CD4-positive, alpha-beta T cell (primary cell): ENCODE measurements around the gene MC3R. TPM values are rescaled to one million over a fixed set of nuclear protein-coding genes. Genes with fewer than 3 reads are reported as not detected.
"Not testable (repeated sequence)": the region's sequence is repeated elsewhere in the genome, so short reads cannot be mapped to it uniquely, and the experiment has no call there.

Experiments used
- ATAC-seq: fragments of 200-7000 bp; cut with Tn5 transposase; one replicate; pipeline ENCODE4 v1.10.0; 2022; ENCODE audit warnings: mild to moderate bottlenecking; ENCODE audit not compliant: poor library complexity
- CTCF ChIA-PET: fragments of 350-600 bp; sonication (Branson Sonifier 250); formaldehyde crosslinking; loops from one replicate; lab custom pipeline; 2021; ENCODE audit warnings: antibody characterized with exemption, inconsistent platforms; lab: Charles Lee
- POLR2A ChIA-PET: fragments of 350-600 bp; sonication (Branson Sonifier 250); formaldehyde crosslinking; loops from one replicate; lab custom pipeline; 2021; ENCODE audit warnings: antibody characterized with exemption, inconsistent platforms; lab: Charles Lee
- DNase-seq, 14 experiments: peaks; one replicate each; pipeline ENCODE4 v3.0.0-alpha.2; 2013 to 2020; ENCODE audit warnings: mixed read lengths in 2 of 14
- H3K27ac ChIP-seq, 2 donors: one replicate each; pipeline versions ENCODE4 v1.5.1 to v1.7.0; 2013; ENCODE audit warnings: low read length in 2 of 2, low read depth in 1 of 2, mild to moderate bottlenecking in 1 of 2
- H3K27me3 ChIP-seq, 2 experiments: 1 replicate in 1 of 2; 2 replicates in 1 of 2; pipeline versions ENCODE4 v1.6.1 to v1.7.0; 2013; ENCODE audit warnings: low read length in 2 of 2, control low read depth in 1 of 2, mild to moderate bottlenecking in 1 of 2, moderate library complexity in 1 of 2; ENCODE audit not compliant: insufficient read depth in 2 of 2, control insufficient read depth in 1 of 2
- H3K36me3 ChIP-seq: one replicate; pipeline ENCODE4 v1.6.1; 2013; ENCODE audit warnings: low read length, control low read depth; ENCODE audit not compliant: insufficient read depth
- H3K4me1 ChIP-seq: one replicate; pipeline ENCODE4 v1.6.1; 2013; ENCODE audit warnings: low read length, control low read depth; ENCODE audit not compliant: insufficient read depth
- H3K4me3 ChIP-seq: one replicate; pipeline ENCODE4 v1.5.1; 2013; ENCODE audit warnings: mild to moderate bottlenecking, low read length, moderate library complexity
- H3K9me3 ChIP-seq, 2 experiments: 1 replicate in 1 of 2; 2 replicates in 1 of 2; pipeline versions ENCODE4 v1.6.1 to v1.7.0; 2013; ENCODE audit warnings: low read length in 2 of 2, mild to moderate bottlenecking in 2 of 2, control low read depth in 1 of 2, moderate library complexity in 1 of 2; ENCODE audit not compliant: control insufficient read depth in 1 of 2, insufficient read depth in 1 of 2
- H3K27ac Mint-ChIP-seq: one replicate; pipeline ENCODE4 v1.8.0; 2020; ENCODE audit warnings: mixed read lengths
- H3K27me3 Mint-ChIP-seq: one replicate; pipeline ENCODE4 v1.8.0; 2021; ENCODE audit warnings: mixed read lengths
- H3K36me3 Mint-ChIP-seq: one replicate; pipeline ENCODE4 v1.8.0; 2021; ENCODE audit warnings: low read depth, mixed read lengths
- H3K4me1 Mint-ChIP-seq: one replicate; pipeline ENCODE4 v1.8.0; 2021; ENCODE audit warnings: low read depth, mixed read lengths
- H3K4me3 Mint-ChIP-seq: one replicate; pipeline ENCODE4 v1.8.0; 2020; ENCODE audit warnings: mild to moderate bottlenecking, mixed read lengths
- H3K9me3 Mint-ChIP-seq: one replicate; pipeline ENCODE4 v1.8.0; 2020; ENCODE audit warnings: mixed read lengths
- intact Hi-C, 2 experiments: fragments of 100-400 bp; cut with DNase I in 1 of 2; cut with micrococcal nuclease in 1 of 2; formaldehyde crosslinking; loops; one replicate each; pipeline versions ENCODE4 v1.15.1 to v1.9.0; 2023 to 2025; cut with DNase I, micrococcal nuclease
- total RNA-seq, 174 experiments: library from RNA in 2 of 174; stranded (reverse) in 2 of 174; gene quantifications; one replicate each; pipeline ENCODE4 v1.2.3 and lab custom pipeline; 2021 to 2026
- TF ChIP-seq, protein P1 (sequence below): fragments of 200-600 bp; IDR thresholded peaks from one replicate; pipeline ENCODE4 v1.8.0; 2022; ENCODE audit warnings: antibody characterized with exemption, mild to moderate bottlenecking

MC3R gene
- total RNA-seq, 2 experiments from 2014 or later: not detected

- H3K4me3 Mint-ChIP-seq: no peak overlapping the region
- no peaks in the 10 kb centered on the region for H3K4me1 Mint-ChIP-seq
- peaks cover 29% of the 10 kb centered on the region for H3K27me3 Mint-ChIP-seq
- Histone ChIP-seq H3K27me3 (peaks cover 0 to 3% of the 10 kb centered on the region in 2 experiments), H3K9me3 (no peaks in the 10 kb centered on the region), H3K4me1 (no peaks in the 10 kb centered on the region), H3K4me3 (no peak overlapping the region), H3K27ac (no peak overlapping the region), H3K36me3 (no peaks in the 10 kb centered on the region)
- intact Hi-C loops: no loop called here
- DNase-seq (no peak), ATAC-seq (no peak)
- H3K36me3 Mint-ChIP-seq: no peaks in the 10 kb centered on the region
- CTCF ChIA-PET: no interaction called here
- TF ChIP-seq, protein P1, sequence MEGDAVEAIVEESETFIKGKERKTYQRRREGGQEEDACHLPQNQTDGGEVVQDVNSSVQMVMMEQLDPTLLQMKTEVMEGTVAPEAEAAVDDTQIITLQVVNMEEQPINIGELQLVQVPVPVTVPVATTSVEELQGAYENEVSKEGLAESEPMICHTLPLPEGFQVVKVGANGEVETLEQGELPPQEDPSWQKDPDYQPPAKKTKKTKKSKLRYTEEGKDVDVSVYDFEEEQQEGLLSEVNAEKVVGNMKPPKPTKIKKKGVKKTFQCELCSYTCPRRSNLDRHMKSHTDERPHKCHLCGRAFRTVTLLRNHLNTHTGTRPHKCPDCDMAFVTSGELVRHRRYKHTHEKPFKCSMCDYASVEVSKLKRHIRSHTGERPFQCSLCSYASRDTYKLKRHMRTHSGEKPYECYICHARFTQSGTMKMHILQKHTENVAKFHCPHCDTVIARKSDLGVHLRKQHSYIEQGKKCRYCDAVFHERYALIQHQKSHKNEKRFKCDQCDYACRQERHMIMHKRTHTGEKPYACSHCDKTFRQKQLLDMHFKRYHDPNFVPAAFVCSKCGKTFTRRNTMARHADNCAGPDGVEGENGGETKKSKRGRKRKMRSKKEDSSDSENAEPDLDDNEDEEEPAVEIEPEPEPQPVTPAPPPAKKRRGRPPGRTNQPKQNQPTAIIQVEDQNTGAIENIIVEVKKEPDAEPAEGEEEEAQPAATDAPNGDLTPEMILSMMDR: no peak
- POLR2A ChIA-PET: no interaction called here
- H3K9me3 Mint-ChIP-seq: no peaks in the 10 kb centered on the region
- H3K27ac Mint-ChIP-seq: no peak overlapping the region
Measured at GRCh38 chr20:56213321-56213720, 35.2 kb upstream of the MC3R start.

DNA sequence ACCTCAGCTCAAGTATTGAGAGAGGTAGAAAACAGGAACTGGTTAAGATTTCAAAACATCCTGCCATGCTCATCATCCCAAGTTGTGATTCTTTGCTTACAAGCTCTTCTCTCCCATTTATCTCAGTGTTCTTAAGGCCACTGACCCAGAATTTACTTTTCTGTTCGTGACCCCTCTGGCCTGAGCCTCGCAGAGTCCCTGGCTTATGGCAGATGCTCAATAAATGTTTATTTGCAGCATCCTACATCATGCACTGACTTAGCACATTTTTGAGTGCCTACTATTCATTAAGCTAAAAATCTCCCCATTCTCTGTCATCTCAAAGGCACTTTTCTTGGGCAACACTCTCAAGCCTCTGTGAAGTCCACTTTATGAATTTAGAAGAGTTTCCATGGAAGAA, 33.4 kb upstream of the MC3R start:
- no peak overlapping the region for H3K27ac Mint-ChIP-seq
- Histone ChIP-seq H3K36me3 (no peaks in the 10 kb centered on the region), H3K4me1 (no peaks in the 10 kb centered on the region), H3K27ac (no peak overlapping the region), H3K9me3 (peaks cover 0 to 5% of the 10 kb centered on the region in 2 experiments), H3K27me3 (peaks cover 0 to 3% of the 10 kb centered on the region in 2 experiments), H3K4me3 (no peak overlapping the region)
- H3K9me3 Mint-ChIP-seq: peaks cover 5% of the 10 kb centered on the region
- DNase-seq (no peak), ATAC-seq (no peak)
- TF ChIP-seq, protein P1: no peak
- POLR2A ChIA-PET: no interaction called here
- CTCF ChIA-PET: no interaction called here
- no peaks in the 10 kb centered on the region for H3K4me1 Mint-ChIP-seq
- peaks cover 23% of the 10 kb centered on the region for H3K27me3 Mint-ChIP-seq
- H3K36me3 Mint-ChIP-seq: no peaks in the 10 kb centered on the region
- no peak overlapping the region for H3K4me3 Mint-ChIP-seq
- intact Hi-C loops: no loop called here

DNA sequence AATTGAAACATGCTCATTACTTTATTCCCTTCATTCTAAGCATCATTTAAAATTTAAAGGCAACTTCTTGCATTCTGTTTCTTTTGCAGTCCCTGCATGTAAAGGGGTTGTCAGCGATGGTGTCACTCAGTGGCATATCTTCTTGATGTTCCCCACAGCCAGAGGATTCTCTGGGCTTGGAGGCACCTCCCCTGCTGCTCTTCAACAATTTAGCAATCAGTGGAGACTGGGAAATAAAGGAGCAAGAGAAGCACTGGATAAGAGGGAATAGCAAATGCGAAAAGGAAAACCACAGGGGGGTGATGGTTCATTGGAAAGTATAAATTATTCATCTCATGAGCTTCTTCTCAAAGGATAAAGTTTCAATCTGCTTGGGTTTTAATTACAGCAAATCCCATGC, 30.7 kb upstream of the MC3R start:
- no peaks in the 10 kb centered on the region for H3K4me1 Mint-ChIP-seq
- TF ChIP-seq, protein P1: no peak
- no peak overlapping the region for H3K4me3 ChIP-seq
- H3K36me3 Mint-ChIP-seq: no peaks in the 10 kb centered on the region
- no peaks in the 10 kb centered on the region for H3K36me3 ChIP-seq
- H3K9me3 ChIP-seq: peaks cover 0 to 7% of the 10 kb centered on the region in 2 experiments
- H3K9me3 Mint-ChIP-seq: peaks cover 12% of the 10 kb centered on the region
- no peak overlapping the region for H3K27ac ChIP-seq
- no peaks in the 10 kb centered on the region for H3K4me1 ChIP-seq
- ATAC-seq (no peak), DNase-seq (no peak)
- H3K27ac Mint-ChIP-seq: no peak overlapping the region
- ChIA-PET CTCF (no interaction called here), POLR2A (no interaction called here)
- intact Hi-C loops: no loop called here
- no peak overlapping the region for H3K4me3 Mint-ChIP-seq
- peaks cover 0 to 3% of the 10 kb centered on the region in 2 experiments for H3K27me3 ChIP-seq
- peaks cover 25% of the 10 kb centered on the region for H3K27me3 Mint-ChIP-seq

- H3K4me1 Mint-ChIP-seq, H3K27ac ChIP-seq, CTCF ChIA-PET, H3K4me3 ChIP-seq, H3K27me3 ChIP-seq, H3K4me3 Mint-ChIP-seq, H3K4me1 ChIP-seq, H3K36me3 Mint-ChIP-seq, H3K27ac Mint-ChIP-seq, intact Hi-C loops, H3K36me3 ChIP-seq, ATAC-seq, POLR2A ChIA-PET, H3K9me3 ChIP-seq, DNase-seq: not testable (repeated sequence)
- peaks cover 16% of the 10 kb centered on the region for H3K27me3 Mint-ChIP-seq
- peaks cover 16% of the 10 kb centered on the region for H3K9me3 Mint-ChIP-seq
Measured at GRCh38 chr20:56221186-56221585, 27.3 kb upstream of the MC3R start.
